GM12878 (cell line): ENCODE data around the gene AFTPH. TPM values are rescaled to one million over a fixed set of nuclear protein-coding genes. Genes with fewer than 3 reads are reported as not detected.

Source experiments
- BACH1 ChIP-seq: fragments of 450-650 bp; IDR thresholded peaks from 2 replicates; pipeline ENCODE4 v1.6.1; 2017; ENCODE audit warnings: mild to moderate bottlenecking, borderline replicate concordance
- CBFB ChIP-seq: IDR thresholded peaks from 2 replicates; pipeline ENCODE4 v1.6.1; 2016; ENCODE audit warnings: antibody characterized with exemption, low read depth
- CEBPB ChIP-seq, 2 experiments: fragments of 150-350 bp in 1 of 2; IDR thresholded peaks; 2 replicates each; pipeline ENCODE4 v1.6.1; 2012 to 2014; ENCODE audit warnings: low read depth in 2 of 2, low read length in 2 of 2, borderline replicate concordance in 1 of 2, inconsistent platforms in 1 of 2
- CHD2 ChIP-seq: IDR thresholded peaks from 2 replicates; pipeline ENCODE4 v1.6.1; 2011; ENCODE audit warnings: low read depth, low read length, improper control_type of control experiment, borderline replicate concordance
- IRF4 ChIP-seq: IDR thresholded peaks from 2 replicates; pipeline ENCODE4 v1.6.1; 2011; ENCODE audit warnings: low read depth, low read length
- MEF2A ChIP-seq: IDR thresholded peaks from 2 replicates; pipeline ENCODE4 v1.6.1; 2011; ENCODE audit warnings: low read depth, mild to moderate bottlenecking, low read length, moderate library complexity; ENCODE audit not compliant: insufficient read depth
- SMAD1 ChIP-seq: fragments of 450-650 bp; IDR thresholded peaks from 2 replicates; pipeline ENCODE4 v1.6.1; 2018; ENCODE audit warnings: mild to moderate bottlenecking, low read depth; ENCODE audit not compliant: partially characterized antibody
- SMAD5 ChIP-seq: IDR thresholded peaks from 2 replicates; pipeline ENCODE4 v1.6.1; 2016; ENCODE audit warnings: antibody characterized with exemption, low read depth
- WRNIP1 ChIP-seq: IDR thresholded peaks from 2 replicates; pipeline ENCODE4 v1.6.1; 2011; ENCODE audit warnings: low read depth, low read length, improper control_type of control experiment, borderline replicate concordance
- ZNF217 ChIP-seq: fragments of 450-650 bp; IDR thresholded peaks from 2 replicates; pipeline ENCODE4 v1.6.1; 2017; ENCODE audit warnings: antibody characterized with exemption, mild to moderate bottlenecking
- ZNF622 ChIP-seq: fragments of 450-650 bp; IDR thresholded peaks from 2 replicates; pipeline ENCODE4 v1.6.1; 2017; ENCODE audit warnings: mild to moderate bottlenecking, inconsistent platforms
- polyA plus RNA-seq, 11 experiments: library from polyadenylated mRNA; depleted of rRNA in 4 of 11; unstranded in 6 of 11; stranded (reverse) in 5 of 11; fragments of >200 nt; fragmentation: Nextera tagmentation in 4 of 11; fragmentation: Illumina TruSeq in 1 of 11; extraction: Ambion mirVana in 4 of 11; extraction: Trizol in 1 of 11; gene quantifications; 1 replicate in 1 of 11; 2 replicates in 10 of 11; pipeline versions ENCODE4 v1.2.1 to v1.2.3, GENCODE V29; 2011 to 2016; ENCODE audit warnings: inconsistent platforms in 2 of 11, missing spikeins in 2 of 11, low read depth in 1 of 11
- total RNA-seq, 4 experiments: library from RNA; depleted of rRNA in 3 of 4; stranded (reverse); fragments of >200 nt in 3 of 4; fragmentation: Illumina TruSeq in 1 of 4; extraction: Trizol in 1 of 4; gene quantifications; 2 replicates each; pipeline versions ENCODE4 v1.2.1 to v1.2.3, GENCODE V29; 2013 to 2021
- TF ChIP-seq, protein P1 (sequence below): IDR thresholded peaks from 2 replicates; pipeline ENCODE4 v1.6.1; 2011; ENCODE audit warnings: borderline replicate concordance, low read depth, mild to moderate bottlenecking, moderate library complexity, mixed read lengths, low read length; ENCODE audit not compliant: insufficient read depth; ENCODE audit errors: extremely low read length
- TF ChIP-seq, protein P2 (sequence below): fragments of 450-650 bp; IDR thresholded peaks from 2 replicates; pipeline ENCODE4 v1.6.1; 2017; ENCODE audit warnings: mild to moderate bottlenecking, low read depth, inconsistent platforms; ENCODE audit not compliant: poor library complexity, severe bottlenecking
- TF ChIP-seq, protein P3 (sequence below), 3 experiments: IDR thresholded peaks in 2 of 3; conservative IDR thresholded peaks in 1 of 3; 2 replicates each; pipeline ENCODE4 v1.5.1; 2011; ENCODE audit warnings: low read depth in 3 of 3, low read length in 3 of 3, mild to moderate bottlenecking in 3 of 3, control low read depth in 2 of 3, moderate library complexity in 2 of 3, inconsistent platforms in 1 of 3, mixed read lengths in 1 of 3; ENCODE audit not compliant: control insufficient read depth in 2 of 3, insufficient read depth in 1 of 3; ENCODE audit errors: extremely low read depth in 1 of 3
- TF ChIP-seq, protein P4 (sequence below): fragments of 450-650 bp; IDR thresholded peaks from 2 replicates; pipeline ENCODE4 v1.6.1; 2017; ENCODE audit warnings: antibody characterized with exemption, mild to moderate bottlenecking, moderate library complexity
- TF ChIP-seq, protein P5 (sequence below): IDR thresholded peaks from 2 replicates; pipeline ENCODE4 v1.6.1; 2012; ENCODE audit warnings: mild to moderate bottlenecking, low read depth, low read length

The AFTPH gene
- total and polyA plus RNA-seq, 10 of the 15 experiments (the other 5 are each of a cell fraction or from before 2014, with no cell fraction given), result 25.6 to 77.3 (median 39.5) TPM

DNA sequence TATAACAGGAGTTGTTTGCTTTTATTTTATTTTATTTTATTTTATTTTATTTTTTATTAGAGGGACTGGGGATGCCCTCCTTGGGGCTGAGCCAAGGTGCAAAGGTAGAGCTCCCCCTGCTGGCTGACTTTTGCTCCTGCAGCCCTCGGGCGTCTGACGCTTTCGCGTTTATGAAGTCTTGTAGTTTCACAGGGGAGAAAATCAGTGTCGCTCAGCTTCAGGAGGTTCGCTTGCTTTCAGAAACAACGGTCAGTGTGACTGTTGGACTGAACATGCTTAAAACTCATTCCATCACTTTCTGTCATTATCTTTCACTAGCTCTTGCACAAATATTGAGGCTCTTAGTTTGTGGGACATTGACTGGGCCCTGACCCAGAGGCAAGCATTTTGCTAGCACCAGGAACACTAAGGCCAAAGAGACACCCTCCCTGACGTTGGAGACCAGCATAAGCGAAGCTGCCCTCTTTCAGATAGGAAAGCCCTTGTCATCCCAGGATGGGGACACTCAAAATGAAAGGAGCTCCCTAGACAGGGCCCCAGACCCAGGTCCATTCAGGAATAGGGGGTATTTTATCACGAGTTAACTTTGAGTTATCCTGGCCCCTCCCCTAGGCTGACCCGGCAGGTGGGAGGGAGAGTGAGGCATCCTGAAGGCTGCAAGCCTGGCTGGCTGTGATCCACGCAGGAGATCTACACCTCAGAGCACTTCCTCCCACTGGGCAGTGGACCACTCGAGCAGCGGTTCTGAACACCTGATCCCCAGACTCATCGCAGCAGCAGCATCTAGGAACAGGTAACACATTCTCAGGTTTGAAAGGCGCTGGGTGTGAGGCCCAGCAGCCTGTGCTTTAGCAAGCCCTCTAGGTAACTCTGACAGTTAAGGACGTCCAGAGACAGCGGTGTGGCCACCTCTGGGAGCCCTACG is 35.8 kb upstream of the AFTPH start (continued):
- TF ChIP-seq SMAD1, result no peak
- TF ChIP-seq, protein P1, sequence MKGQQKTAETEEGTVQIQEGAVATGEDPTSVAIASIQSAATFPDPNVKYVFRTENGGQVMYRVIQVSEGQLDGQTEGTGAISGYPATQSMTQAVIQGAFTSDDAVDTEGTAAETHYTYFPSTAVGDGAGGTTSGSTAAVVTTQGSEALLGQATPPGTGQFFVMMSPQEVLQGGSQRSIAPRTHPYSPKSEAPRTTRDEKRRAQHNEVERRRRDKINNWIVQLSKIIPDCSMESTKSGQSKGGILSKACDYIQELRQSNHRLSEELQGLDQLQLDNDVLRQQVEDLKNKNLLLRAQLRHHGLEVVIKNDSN, result no peak
- no peak for TF ChIP-seq CBFB
- TF ChIP-seq, protein P2, sequence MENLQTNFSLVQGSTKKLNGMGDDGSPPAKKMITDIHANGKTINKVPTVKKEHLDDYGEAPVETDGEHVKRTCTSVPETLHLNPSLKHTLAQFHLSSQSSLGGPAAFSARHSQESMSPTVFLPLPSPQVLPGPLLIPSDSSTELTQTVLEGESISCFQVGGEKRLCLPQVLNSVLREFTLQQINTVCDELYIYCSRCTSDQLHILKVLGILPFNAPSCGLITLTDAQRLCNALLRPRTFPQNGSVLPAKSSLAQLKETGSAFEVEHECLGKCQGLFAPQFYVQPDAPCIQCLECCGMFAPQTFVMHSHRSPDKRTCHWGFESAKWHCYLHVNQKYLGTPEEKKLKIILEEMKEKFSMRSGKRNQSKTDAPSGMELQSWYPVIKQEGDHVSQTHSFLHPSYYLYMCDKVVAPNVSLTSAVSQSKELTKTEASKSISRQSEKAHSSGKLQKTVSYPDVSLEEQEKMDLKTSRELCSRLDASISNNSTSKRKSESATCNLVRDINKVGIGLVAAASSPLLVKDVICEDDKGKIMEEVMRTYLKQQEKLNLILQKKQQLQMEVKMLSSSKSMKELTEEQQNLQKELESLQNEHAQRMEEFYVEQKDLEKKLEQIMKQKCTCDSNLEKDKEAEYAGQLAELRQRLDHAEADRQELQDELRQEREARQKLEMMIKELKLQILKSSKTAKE, result peak; percentile 43
- TF ChIP-seq CEBPB (IDR thresholded peaks at IDR 0.05; ENCODE audit: borderline replicate concordance in 1 of 2, low read depth in 2 of 2, low read length in 2 of 2), result no peak
- no peak for TF ChIP-seq WRNIP1
- no peak for TF ChIP-seq ZNF622
- TF ChIP-seq CHD2, result no peak
- TF ChIP-seq SMAD5, result no peak
- 0 out of 2 replicates have a peak, but pooled peaks have one; percentile 25 for TF ChIP-seq MEF2A
- TF ChIP-seq, protein P3, sequence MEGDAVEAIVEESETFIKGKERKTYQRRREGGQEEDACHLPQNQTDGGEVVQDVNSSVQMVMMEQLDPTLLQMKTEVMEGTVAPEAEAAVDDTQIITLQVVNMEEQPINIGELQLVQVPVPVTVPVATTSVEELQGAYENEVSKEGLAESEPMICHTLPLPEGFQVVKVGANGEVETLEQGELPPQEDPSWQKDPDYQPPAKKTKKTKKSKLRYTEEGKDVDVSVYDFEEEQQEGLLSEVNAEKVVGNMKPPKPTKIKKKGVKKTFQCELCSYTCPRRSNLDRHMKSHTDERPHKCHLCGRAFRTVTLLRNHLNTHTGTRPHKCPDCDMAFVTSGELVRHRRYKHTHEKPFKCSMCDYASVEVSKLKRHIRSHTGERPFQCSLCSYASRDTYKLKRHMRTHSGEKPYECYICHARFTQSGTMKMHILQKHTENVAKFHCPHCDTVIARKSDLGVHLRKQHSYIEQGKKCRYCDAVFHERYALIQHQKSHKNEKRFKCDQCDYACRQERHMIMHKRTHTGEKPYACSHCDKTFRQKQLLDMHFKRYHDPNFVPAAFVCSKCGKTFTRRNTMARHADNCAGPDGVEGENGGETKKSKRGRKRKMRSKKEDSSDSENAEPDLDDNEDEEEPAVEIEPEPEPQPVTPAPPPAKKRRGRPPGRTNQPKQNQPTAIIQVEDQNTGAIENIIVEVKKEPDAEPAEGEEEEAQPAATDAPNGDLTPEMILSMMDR (IDR thresholded peaks at IDR 0.05 in 2 of 3, conservative IDR thresholded peaks at IDR 0.05 in 1 of 3; ENCODE audit: control insufficient read depth in 2 of 3, extremely low read depth in 1 of 3, insufficient read depth in 1 of 3, low read depth in 3 of 3, low read length in 3 of 3), result peak; percentile 84 to 92 (median 91)
- TF ChIP-seq BACH1, result no peak
- no peak for TF ChIP-seq IRF4
- TF ChIP-seq ZNF217, result no peak
- TF ChIP-seq, protein P4, sequence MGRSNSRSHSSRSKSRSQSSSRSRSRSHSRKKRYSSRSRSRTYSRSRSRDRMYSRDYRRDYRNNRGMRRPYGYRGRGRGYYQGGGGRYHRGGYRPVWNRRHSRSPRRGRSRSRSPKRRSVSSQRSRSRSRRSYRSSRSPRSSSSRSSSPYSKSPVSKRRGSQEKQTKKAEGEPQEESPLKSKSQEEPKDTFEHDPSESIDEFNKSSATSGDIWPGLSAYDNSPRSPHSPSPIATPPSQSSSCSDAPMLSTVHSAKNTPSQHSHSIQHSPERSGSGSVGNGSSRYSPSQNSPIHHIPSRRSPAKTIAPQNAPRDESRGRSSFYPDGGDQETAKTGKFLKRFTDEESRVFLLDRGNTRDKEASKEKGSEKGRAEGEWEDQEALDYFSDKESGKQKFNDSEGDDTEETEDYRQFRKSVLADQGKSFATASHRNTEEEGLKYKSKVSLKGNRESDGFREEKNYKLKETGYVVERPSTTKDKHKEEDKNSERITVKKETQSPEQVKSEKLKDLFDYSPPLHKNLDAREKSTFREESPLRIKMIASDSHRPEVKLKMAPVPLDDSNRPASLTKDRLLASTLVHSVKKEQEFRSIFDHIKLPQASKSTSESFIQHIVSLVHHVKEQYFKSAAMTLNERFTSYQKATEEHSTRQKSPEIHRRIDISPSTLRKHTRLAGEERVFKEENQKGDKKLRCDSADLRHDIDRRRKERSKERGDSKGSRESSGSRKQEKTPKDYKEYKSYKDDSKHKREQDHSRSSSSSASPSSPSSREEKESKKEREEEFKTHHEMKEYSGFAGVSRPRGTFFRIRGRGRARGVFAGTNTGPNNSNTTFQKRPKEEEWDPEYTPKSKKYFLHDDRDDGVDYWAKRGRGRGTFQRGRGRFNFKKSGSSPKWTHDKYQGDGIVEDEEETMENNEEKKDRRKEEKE, result no peak
- TF ChIP-seq, protein P5, sequence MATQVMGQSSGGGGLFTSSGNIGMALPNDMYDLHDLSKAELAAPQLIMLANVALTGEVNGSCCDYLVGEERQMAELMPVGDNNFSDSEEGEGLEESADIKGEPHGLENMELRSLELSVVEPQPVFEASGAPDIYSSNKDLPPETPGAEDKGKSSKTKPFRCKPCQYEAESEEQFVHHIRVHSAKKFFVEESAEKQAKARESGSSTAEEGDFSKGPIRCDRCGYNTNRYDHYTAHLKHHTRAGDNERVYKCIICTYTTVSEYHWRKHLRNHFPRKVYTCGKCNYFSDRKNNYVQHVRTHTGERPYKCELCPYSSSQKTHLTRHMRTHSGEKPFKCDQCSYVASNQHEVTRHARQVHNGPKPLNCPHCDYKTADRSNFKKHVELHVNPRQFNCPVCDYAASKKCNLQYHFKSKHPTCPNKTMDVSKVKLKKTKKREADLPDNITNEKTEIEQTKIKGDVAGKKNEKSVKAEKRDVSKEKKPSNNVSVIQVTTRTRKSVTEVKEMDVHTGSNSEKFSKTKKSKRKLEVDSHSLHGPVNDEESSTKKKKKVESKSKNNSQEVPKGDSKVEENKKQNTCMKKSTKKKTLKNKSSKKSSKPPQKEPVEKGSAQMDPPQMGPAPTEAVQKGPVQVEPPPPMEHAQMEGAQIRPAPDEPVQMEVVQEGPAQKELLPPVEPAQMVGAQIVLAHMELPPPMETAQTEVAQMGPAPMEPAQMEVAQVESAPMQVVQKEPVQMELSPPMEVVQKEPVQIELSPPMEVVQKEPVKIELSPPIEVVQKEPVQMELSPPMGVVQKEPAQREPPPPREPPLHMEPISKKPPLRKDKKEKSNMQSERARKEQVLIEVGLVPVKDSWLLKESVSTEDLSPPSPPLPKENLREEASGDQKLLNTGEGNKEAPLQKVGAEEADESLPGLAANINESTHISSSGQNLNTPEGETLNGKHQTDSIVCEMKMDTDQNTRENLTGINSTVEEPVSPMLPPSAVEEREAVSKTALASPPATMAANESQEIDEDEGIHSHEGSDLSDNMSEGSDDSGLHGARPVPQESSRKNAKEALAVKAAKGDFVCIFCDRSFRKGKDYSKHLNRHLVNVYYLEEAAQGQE, result no peak
